Nephron progenitor cell (in vitro differentiated cells): ENCODE data around the gene CAMKMT.

Experiments
- DNase-seq: peaks from one replicate; pipeline ENCODE4 v3.0.0; 2021
- H3K27ac Mint-ChIP-seq: 2 replicates; pipeline ENCODE4 v1.8.0; 2021; ENCODE audit warnings: mild to moderate bottlenecking, moderate library complexity, mixed read lengths
- H3K27me3 Mint-ChIP-seq: 2 replicates; pipeline ENCODE4 v1.8.0; 2021; ENCODE audit warnings: mild to moderate bottlenecking, low read depth, mixed read lengths; ENCODE audit not compliant: poor library complexity
- H3K36me3 Mint-ChIP-seq: 2 replicates; pipeline ENCODE4 v1.8.0; 2021; ENCODE audit warnings: low read depth, mixed read lengths
- H3K4me1 Mint-ChIP-seq: 2 replicates; pipeline ENCODE4 v1.8.0; 2021; ENCODE audit warnings: mixed read lengths
- H3K4me3 Mint-ChIP-seq: 2 replicates; pipeline ENCODE4 v1.8.0; 2021; ENCODE audit warnings: mild to moderate bottlenecking, moderate library complexity, mixed read lengths
- H3K9me3 Mint-ChIP-seq: 2 replicates; pipeline ENCODE4 v1.8.0; 2021; ENCODE audit warnings: mild to moderate bottlenecking, moderate library complexity, mixed read lengths
- CTCF ChIP-seq: fragments of 200-600 bp; sonication (generic); IDR thresholded peaks from 2 replicates; pipeline ENCODE4 v1.5.0; 2021; ENCODE audit warnings: antibody characterized with exemption

Gene CAMKMT

GRCh38 chr2:44450806-44451205 is 89.1 kb downstream of the CAMKMT start:
- DNase-seq, result no peak
- H3K4me3 Mint-ChIP-seq, result no peak overlapping the region
- H3K36me3 Mint-ChIP-seq, result peaks cover 7% of the 10 kb centered on the region
- H3K9me3 Mint-ChIP-seq, result peaks cover under 1% of the 10 kb centered on the region
- no peak for TF ChIP-seq CTCF
- H3K27ac Mint-ChIP-seq, result no peak overlapping the region
- H3K4me1 Mint-ChIP-seq, result peaks cover 5% of the 10 kb centered on the region
- H3K27me3 Mint-ChIP-seq, result no peaks in the 10 kb centered on the region

DNA sequence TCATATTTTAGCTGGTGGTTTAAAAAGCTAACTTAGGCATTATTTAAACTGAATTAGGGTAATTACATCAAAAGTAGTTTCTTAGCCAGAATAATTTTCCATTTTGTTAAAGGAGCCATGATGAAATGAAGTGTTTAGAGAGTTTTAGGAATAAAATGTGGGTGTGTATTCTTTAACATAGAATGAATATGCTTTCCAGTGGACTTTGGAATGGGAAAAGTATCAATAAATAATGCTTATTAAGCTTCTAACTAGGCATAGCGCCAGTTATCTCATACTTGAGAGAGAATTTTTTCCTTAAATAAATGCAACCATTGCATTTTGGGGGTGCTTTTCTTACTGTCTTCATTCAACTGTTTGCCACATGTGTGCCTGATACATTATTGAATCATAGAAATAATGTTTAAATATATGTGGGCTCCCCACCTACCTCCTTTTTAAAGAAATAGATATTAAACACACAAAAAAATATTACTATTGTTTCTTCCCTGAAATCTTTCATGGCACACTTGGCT is 90.4 kb downstream of the CAMKMT start:
- peaks cover 5% of the 10 kb centered on the region for H3K4me1 Mint-ChIP-seq
- no peak for DNase-seq
- H3K4me3 Mint-ChIP-seq, result no peak overlapping the region
- no peak for TF ChIP-seq CTCF
- no peaks in the 10 kb centered on the region for H3K36me3 Mint-ChIP-seq
- no peak overlapping the region for H3K27ac Mint-ChIP-seq
- no peaks in the 10 kb centered on the region for H3K27me3 Mint-ChIP-seq
- no peaks in the 10 kb centered on the region for H3K9me3 Mint-ChIP-seq

DNA sequence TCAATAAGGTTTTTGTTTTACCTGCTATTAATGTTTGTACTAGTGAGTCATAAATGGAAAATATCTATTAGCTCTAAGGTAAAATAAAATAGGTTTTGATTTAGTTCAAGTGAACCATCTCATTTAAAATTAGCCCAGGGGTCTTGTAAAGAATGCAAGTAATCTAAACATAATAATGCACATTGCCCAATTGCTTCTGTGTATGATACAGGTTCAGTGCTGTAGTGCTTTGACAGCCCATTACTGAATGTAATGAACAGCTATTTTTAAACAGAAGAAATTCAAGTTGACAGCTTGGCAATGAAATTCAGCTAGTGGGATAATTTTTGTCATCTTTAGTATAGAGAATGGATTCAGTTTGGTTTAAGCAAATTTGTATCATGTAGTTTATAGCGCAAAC is 91.5 kb downstream of the CAMKMT start:
- no peak overlapping the region for H3K27ac Mint-ChIP-seq

GRCh38 chr2:44455877-44456276 is 94.1 kb downstream of the CAMKMT start:
- Mint-ChIP-seq H3K27me3 (no peaks in the 10 kb centered on the region), H3K9me3 (no peaks in the 10 kb centered on the region), H3K4me1 (no peaks in the 10 kb centered on the region), H3K4me3 (no peak overlapping the region), H3K27ac (no peak overlapping the region), H3K36me3 (no peaks in the 10 kb centered on the region)
- no peak for TF ChIP-seq CTCF
- no peak for DNase-seq

More for the DNA sequence above, 91.5 kb downstream of the CAMKMT start:
- H3K4me1 Mint-ChIP-seq, result peaks cover 5% of the 10 kb centered on the region
- no peak for DNase-seq
- no peaks in the 10 kb centered on the region for H3K27me3 Mint-ChIP-seq
- TF ChIP-seq CTCF, result no peak
- no peak overlapping the region for H3K4me3 Mint-ChIP-seq
- H3K36me3 Mint-ChIP-seq, result no peaks in the 10 kb centered on the region
- no peaks in the 10 kb centered on the region for H3K9me3 Mint-ChIP-seq

GRCh38 chr2:44456946-44457345 is 95.2 kb downstream of the CAMKMT start:
- H3K36me3 Mint-ChIP-seq, result no peaks in the 10 kb centered on the region
- TF ChIP-seq CTCF, result no peak
- H3K27ac Mint-ChIP-seq, result no peak overlapping the region
- no peak for DNase-seq
- no peaks in the 10 kb centered on the region for H3K4me1 Mint-ChIP-seq
- H3K4me3 Mint-ChIP-seq, result no peak overlapping the region
- H3K27me3 Mint-ChIP-seq, result no peaks in the 10 kb centered on the region
- H3K9me3 Mint-ChIP-seq, result no peaks in the 10 kb centered on the region

GRCh38 chr2:44459739-44460138 is 98.0 kb downstream of the CAMKMT start:
- Mint-ChIP-seq H3K4me1 (no peaks in the 10 kb centered on the region), H3K4me3 (no peak overlapping the region), H3K9me3 (peaks cover 20% of the 10 kb centered on the region), H3K36me3 (peaks cover 14% of the 10 kb centered on the region), H3K27ac (no peak overlapping the region), H3K27me3 (no peaks in the 10 kb centered on the region)
- DNase-seq, result no peak
- no peak for TF ChIP-seq CTCF
